Subcutaneous adipose tissue (tissue), 4 donors: ENCODE measurements around the gene NEU4. TPM values are rescaled to one million over a fixed set of nuclear protein-coding genes. Genes with fewer than 3 reads are reported as not detected.

Experiments used
- total RNA-seq, 4 donors: library from RNA; depleted of rRNA; stranded (reverse); fragments of >200 nt; gene quantifications; one replicate each; pipeline ENCODE4 v1.1.0, GENCODE V29; 2016
- TF ChIP-seq, protein P1 (sequence below): fragments of 450-650 bp; IDR thresholded peaks from one replicate; pipeline ENCODE4 v1.5.1; 2016; ENCODE audit warnings: low read depth, mild to moderate bottlenecking, control low read depth, antibody characterized with exemption, moderate library complexity

The NEU4 gene
- total RNA-seq, 4 donors from 2014 or later, result 0.75 to 1.8 TPM; not detected in 2

- TF ChIP-seq, protein P1, sequence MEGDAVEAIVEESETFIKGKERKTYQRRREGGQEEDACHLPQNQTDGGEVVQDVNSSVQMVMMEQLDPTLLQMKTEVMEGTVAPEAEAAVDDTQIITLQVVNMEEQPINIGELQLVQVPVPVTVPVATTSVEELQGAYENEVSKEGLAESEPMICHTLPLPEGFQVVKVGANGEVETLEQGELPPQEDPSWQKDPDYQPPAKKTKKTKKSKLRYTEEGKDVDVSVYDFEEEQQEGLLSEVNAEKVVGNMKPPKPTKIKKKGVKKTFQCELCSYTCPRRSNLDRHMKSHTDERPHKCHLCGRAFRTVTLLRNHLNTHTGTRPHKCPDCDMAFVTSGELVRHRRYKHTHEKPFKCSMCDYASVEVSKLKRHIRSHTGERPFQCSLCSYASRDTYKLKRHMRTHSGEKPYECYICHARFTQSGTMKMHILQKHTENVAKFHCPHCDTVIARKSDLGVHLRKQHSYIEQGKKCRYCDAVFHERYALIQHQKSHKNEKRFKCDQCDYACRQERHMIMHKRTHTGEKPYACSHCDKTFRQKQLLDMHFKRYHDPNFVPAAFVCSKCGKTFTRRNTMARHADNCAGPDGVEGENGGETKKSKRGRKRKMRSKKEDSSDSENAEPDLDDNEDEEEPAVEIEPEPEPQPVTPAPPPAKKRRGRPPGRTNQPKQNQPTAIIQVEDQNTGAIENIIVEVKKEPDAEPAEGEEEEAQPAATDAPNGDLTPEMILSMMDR, result no peak
These were observed 54.0 kb downstream of the NEU4 start for GRCh38 chr2:241862775-241863535.

DNA sequence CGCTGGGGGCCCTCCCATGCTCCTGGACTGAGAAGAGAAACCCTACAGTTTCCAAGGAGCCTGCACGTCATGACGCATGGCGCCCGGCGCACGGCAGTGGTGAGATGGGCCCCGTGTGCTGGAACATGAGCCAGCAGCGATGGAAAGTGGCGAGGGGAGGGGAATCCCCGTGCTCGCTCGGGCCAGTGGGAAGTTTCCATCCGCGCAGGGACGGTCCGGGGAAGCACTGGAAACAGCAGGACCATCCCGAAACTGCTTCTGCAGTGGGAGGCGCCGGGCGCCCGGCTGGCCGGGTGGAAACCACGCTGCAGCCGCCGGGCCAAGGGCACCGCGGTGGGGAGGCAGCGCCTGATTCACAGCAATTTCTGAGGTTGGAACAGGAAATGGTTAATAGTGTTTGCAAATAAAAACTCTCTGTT, 54.6 kb downstream of the NEU4 start:
- TF ChIP-seq, protein P1, result no peak

DNA sequence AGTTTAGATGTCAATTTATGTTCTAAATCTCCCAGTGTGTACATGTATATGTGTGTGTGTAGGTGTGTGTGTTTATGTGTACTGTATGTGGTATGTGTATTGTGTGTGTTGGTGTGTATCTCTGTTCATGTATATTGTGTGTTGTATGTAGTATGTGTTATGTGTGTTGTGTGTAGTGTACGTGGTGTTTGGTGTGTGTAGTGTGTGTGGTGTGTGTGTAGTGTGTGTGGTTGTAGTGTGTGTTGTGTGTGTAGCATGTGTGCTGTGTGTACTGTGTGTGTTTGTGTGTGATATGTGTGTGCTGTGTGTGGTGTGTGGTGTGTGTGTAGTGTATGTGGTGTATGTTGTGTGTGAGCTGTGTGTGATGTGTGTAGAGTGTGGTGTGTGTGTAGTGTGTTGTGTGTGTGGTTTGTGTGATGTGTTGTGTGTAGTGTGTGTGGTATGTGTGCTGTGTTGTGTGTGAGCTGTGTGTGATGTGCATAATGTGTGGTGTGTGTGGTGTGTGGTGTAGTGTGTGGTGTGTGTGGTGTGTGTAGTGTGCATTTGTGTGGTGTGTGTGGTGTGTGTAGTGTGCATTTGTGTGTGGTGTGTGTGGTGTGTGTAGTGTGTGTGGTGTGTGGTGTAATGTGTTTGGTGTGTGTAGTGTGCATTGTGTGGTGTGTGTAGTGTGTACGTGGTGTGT, 55.3 kb downstream of the NEU4 start:
- TF ChIP-seq, protein P1, result no peak

DNA sequence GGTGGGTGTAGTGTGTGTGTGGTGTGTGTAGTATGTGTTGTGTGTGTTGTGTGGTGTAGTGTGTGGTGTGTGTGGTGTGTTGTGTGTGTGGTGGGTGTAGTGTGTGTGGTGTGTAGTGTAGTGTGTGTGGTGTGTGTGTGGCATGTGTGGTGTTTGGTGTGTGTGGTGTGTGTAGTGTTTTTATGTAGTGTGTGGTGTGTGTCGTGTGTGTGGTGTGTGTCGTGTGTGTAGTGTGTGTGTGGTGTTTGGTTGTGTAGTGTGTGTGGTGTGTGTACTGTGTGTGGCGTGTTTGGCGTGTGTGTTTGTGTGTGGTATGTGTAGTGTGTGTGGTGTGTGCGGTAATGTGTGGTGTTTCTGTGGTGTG, 55.8 kb downstream of the NEU4 start:
- TF ChIP-seq, protein P1, result no peak

DNA sequence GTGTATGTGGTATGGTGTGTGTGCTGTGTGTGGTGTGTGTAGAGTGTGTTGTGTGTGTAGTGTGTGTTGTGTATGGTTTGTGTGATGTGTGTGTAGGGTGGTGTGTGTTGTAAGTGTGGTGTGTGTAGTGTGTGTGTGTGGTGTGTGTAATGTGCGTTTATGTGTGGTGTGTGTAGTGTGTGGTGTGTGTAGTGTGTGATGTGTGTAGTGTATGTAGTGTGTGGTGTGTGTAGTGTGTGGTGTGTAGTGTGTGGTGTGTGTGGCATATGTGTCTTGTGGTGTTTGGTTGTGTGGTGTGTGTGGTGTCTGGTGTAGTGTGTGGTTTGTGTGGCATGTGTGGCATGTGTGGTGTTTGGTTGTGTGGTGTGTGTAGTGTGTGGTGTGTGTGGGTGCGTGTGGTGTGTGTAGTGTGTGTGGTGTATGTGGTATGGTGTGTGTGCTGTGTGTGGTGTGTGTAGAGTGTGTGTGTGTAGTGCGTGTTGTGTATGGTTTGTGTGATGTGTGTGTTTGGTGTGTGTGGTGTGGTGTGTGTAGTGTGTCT, 56.5 kb downstream of the NEU4 start:
- TF ChIP-seq, protein P1, result no peak

DNA sequence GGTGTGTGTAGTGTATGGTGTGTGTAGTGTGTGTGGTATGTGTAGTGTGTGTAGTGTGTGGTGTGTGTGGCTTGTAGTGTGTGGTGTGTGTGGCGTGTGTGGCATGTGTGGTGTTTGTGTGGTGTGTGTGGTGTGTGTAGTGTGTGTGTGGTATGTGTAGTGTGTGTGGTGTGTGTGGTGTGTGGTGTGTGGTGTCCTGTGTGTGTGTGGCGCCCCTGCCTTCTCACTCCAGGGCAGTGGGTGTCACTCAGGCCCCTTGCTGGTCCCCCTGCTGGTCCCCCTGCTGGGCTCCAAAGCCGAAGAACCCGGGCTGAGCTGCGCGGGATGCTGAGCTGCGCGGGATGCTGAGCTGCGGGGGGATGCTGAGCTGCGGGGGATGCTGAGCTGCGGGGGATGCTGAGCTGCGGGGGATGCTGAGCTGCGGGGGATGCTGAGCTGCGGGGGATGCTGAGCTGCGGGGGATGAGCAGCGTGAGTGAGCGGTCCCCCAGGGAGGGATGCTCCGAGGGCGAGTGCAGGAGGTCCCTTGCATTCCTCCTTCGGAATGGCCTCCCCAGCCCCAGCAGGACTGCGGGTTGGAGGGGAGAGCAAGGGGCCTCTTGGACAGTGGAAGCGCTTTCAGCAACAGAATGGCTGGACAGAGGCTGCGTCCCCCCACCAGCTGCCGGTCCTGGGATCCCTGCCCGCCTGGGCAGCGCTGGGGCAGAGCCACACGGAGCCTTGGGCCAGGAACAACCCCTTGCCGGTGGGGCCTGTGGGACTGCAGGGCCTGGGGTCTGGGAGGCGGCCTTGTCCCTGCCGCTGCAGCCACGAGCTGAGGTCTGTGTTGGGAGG, 57.2 kb downstream of the NEU4 start:
- TF ChIP-seq, protein P1, result no peak

Other genes with a start within 250 kb of the NEU4 start
- gene THAP4, start 172.0 kb upstream of the NEU4 start, total RNA-seq, result 10 to 100 TPM; 24.8 to 54.3 (median 31.1) TPM
- 100 to 1,000 TPM in 1 of 4 donors, 10 to 100 TPM in 3; 32.3 to 103 (median 47.7) TPM for gene ATG4B, start 171.5 kb upstream of the NEU4 start, total RNA-seq
- 10 to 100 TPM; 10.4 to 20.5 (median 17.2) TPM for gene DTYMK, start 122.4 kb upstream of the NEU4 start, total RNA-seq
- 10 to 100 TPM; 24.1 to 44.3 (median 30.5) TPM for gene ING5, start 107.2 kb upstream of the NEU4 start, total RNA-seq
- gene D2HGDH, start 74.6 kb upstream of the NEU4 start, total RNA-seq, result 10 to 100 TPM; 12.1 to 44.3 (median 13.4) TPM
- 1 to 10 TPM in 1 of 4 donors, not detected in 3; 2.2 TPM for gene GAL3ST2, start 32.4 kb upstream of the NEU4 start, total RNA-seq
- under 1 TPM in 3 of 4 donors, not detected in 1; 0.44 to 0.57 (median 0.51) TPM for gene PDCD1, start 49.7 kb downstream of the NEU4 start, total RNA-seq
- under 1 TPM in 1 of 4 donors, not detected in 3; 0.33 TPM for gene RTP5, start 60.5 kb downstream of the NEU4 start, total RNA-seq